CD4-positive, alpha-beta T cell (primary cell): ENCODE data around the gene ZIC2. TPM values are rescaled to one million over a fixed set of nuclear protein-coding genes. Genes with fewer than 3 reads are reported as not detected.

Experiments
- ATAC-seq: fragments of 200-7000 bp; cut with Tn5 transposase; one replicate; pipeline ENCODE4 v1.10.0; 2022; ENCODE audit warnings: mild to moderate bottlenecking; ENCODE audit not compliant: poor library complexity
- CTCF ChIA-PET: fragments of 350-600 bp; sonication (Branson Sonifier 250); formaldehyde crosslinking; loops from one replicate; lab custom pipeline; 2021; ENCODE audit warnings: antibody characterized with exemption, inconsistent platforms; lab: Charles Lee
- POLR2A ChIA-PET: fragments of 350-600 bp; sonication (Branson Sonifier 250); formaldehyde crosslinking; loops from one replicate; lab custom pipeline; 2021; ENCODE audit warnings: antibody characterized with exemption, inconsistent platforms; lab: Charles Lee
- DNase-seq, 14 experiments: peaks; one replicate each; pipeline ENCODE4 v3.0.0-alpha.2; 2013 to 2020; ENCODE audit warnings: mixed read lengths in 2 of 14
- H3K27ac ChIP-seq, 2 donors: one replicate each; pipeline versions ENCODE4 v1.5.1 to v1.7.0; 2013; ENCODE audit warnings: low read length in 2 of 2, low read depth in 1 of 2, mild to moderate bottlenecking in 1 of 2
- H3K27me3 ChIP-seq, 2 experiments: 1 replicate in 1 of 2; 2 replicates in 1 of 2; pipeline versions ENCODE4 v1.6.1 to v1.7.0; 2013; ENCODE audit warnings: low read length in 2 of 2, control low read depth in 1 of 2, mild to moderate bottlenecking in 1 of 2, moderate library complexity in 1 of 2; ENCODE audit not compliant: insufficient read depth in 2 of 2, control insufficient read depth in 1 of 2
- H3K36me3 ChIP-seq: one replicate; pipeline ENCODE4 v1.6.1; 2013; ENCODE audit warnings: low read length, control low read depth; ENCODE audit not compliant: insufficient read depth
- H3K4me1 ChIP-seq: one replicate; pipeline ENCODE4 v1.6.1; 2013; ENCODE audit warnings: low read length, control low read depth; ENCODE audit not compliant: insufficient read depth
- H3K4me3 ChIP-seq: one replicate; pipeline ENCODE4 v1.5.1; 2013; ENCODE audit warnings: mild to moderate bottlenecking, low read length, moderate library complexity
- H3K9me3 ChIP-seq, 2 experiments: 1 replicate in 1 of 2; 2 replicates in 1 of 2; pipeline versions ENCODE4 v1.6.1 to v1.7.0; 2013; ENCODE audit warnings: low read length in 2 of 2, mild to moderate bottlenecking in 2 of 2, control low read depth in 1 of 2, moderate library complexity in 1 of 2; ENCODE audit not compliant: control insufficient read depth in 1 of 2, insufficient read depth in 1 of 2
- H3K27ac Mint-ChIP-seq: one replicate; pipeline ENCODE4 v1.8.0; 2020; ENCODE audit warnings: mixed read lengths
- H3K27me3 Mint-ChIP-seq: one replicate; pipeline ENCODE4 v1.8.0; 2021; ENCODE audit warnings: mixed read lengths
- H3K36me3 Mint-ChIP-seq: one replicate; pipeline ENCODE4 v1.8.0; 2021; ENCODE audit warnings: low read depth, mixed read lengths
- H3K4me1 Mint-ChIP-seq: one replicate; pipeline ENCODE4 v1.8.0; 2021; ENCODE audit warnings: low read depth, mixed read lengths
- H3K4me3 Mint-ChIP-seq: one replicate; pipeline ENCODE4 v1.8.0; 2020; ENCODE audit warnings: mild to moderate bottlenecking, mixed read lengths
- H3K9me3 Mint-ChIP-seq: one replicate; pipeline ENCODE4 v1.8.0; 2020; ENCODE audit warnings: mixed read lengths
- intact Hi-C, 2 experiments: fragments of 100-400 bp; cut with DNase I in 1 of 2; cut with micrococcal nuclease in 1 of 2; formaldehyde crosslinking; loops; one replicate each; pipeline versions ENCODE4 v1.15.1 to v1.9.0; 2023 to 2025; cut with DNase I, micrococcal nuclease
- total RNA-seq, 174 experiments: library from RNA in 2 of 174; stranded (reverse) in 2 of 174; gene quantifications; one replicate each; pipeline ENCODE4 v1.2.3 and lab custom pipeline; 2021 to 2026
- TF ChIP-seq, protein P1 (sequence below): fragments of 200-600 bp; IDR thresholded peaks from one replicate; pipeline ENCODE4 v1.8.0; 2022; ENCODE audit warnings: antibody characterized with exemption, mild to moderate bottlenecking

The ZIC2 gene
- total RNA-seq, 2 experiments from 2014 or later = not detected

- TF ChIP-seq, protein P1, sequence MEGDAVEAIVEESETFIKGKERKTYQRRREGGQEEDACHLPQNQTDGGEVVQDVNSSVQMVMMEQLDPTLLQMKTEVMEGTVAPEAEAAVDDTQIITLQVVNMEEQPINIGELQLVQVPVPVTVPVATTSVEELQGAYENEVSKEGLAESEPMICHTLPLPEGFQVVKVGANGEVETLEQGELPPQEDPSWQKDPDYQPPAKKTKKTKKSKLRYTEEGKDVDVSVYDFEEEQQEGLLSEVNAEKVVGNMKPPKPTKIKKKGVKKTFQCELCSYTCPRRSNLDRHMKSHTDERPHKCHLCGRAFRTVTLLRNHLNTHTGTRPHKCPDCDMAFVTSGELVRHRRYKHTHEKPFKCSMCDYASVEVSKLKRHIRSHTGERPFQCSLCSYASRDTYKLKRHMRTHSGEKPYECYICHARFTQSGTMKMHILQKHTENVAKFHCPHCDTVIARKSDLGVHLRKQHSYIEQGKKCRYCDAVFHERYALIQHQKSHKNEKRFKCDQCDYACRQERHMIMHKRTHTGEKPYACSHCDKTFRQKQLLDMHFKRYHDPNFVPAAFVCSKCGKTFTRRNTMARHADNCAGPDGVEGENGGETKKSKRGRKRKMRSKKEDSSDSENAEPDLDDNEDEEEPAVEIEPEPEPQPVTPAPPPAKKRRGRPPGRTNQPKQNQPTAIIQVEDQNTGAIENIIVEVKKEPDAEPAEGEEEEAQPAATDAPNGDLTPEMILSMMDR = no peak
- Mint-ChIP-seq H3K9me3 (peaks cover 8% of the 10 kb centered on the region), H3K27ac (no peak overlapping the region), H3K27me3 (peaks cover 99% of the 10 kb centered on the region), H3K4me1 (peaks cover 35% of the 10 kb centered on the region), H3K36me3 (peaks cover 4% of the 10 kb centered on the region), H3K4me3 (peak overlapping the region; percentile 42)
- H3K9me3 ChIP-seq = peaks cover 17 to 57% of the 10 kb centered on the region in 2 experiments
- DNase-seq (peak in 1 of 14 experiments; percentile 22), ATAC-seq (peak; percentile 13)
- H3K4me3 ChIP-seq = no peak overlapping the region
- ChIA-PET POLR2A (interaction anchor here (1.0 to 1.2 kb wide), 3 partner anchors 17 to 34 kb away, joined by 3 read pairs; no protein-coding TSS in a partner anchor), CTCF (no interaction called here)
- peaks cover 39% of the 10 kb centered on the region for H3K4me1 ChIP-seq
- intact Hi-C loops = loop anchor here in 1 of 2 experiments (10.0 kb wide), 1 partner anchor 496 kb away; no protein-coding TSS in a partner anchor
- H3K27me3 ChIP-seq = peaks cover 83 to 99% of the 10 kb centered on the region in 2 experiments
- H3K36me3 ChIP-seq = no peaks in the 10 kb centered on the region
- H3K27ac ChIP-seq = no peak overlapping the region
These were observed 8.8 kb downstream of the ZIC2 start for GRCh38 chr13:99990126-99990977.

DNA sequence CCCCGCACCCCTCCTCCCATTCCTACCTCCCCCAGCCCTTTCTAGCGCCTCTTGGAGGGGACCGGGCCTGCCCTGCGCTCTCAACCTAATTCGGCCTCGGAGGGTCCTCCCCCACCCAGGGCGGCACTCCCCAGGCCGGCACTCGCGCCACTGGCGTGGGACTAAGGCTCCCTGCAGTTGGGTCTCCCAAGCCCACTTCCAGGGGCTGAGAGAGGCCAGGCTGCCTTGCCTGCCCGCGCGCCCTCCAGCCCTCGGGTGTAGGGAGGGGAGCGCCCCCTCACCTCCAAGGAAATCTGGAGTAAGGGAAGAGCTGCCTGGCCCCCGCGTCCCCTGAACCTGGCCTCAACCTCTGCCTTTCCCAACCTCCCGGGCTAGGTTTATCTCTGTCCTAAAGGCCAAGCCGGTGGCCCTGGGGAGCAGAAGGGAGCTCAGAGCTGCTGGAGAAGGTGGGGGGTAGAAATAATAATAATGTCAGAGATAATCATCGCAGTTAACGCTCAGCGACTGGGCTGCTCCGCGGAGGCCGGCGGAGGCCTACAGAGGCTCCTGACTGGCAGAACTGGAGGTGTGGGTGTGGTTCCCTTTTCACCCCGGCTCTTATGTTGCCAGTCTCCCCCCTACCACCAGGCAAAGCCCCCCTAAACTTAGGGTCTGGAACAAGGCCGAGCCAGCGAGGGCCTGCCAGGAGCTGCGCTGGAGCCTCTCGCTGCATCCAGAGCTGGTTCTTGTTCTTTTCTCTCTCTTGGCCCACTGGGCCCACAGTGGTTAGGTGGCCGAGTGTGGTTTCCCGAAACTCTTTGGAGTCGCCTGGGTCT lies 9.6 kb downstream of the ZIC2 start:
- Histone ChIP-seq H3K36me3 (no peaks in the 10 kb centered on the region), H3K4me1 (peaks cover 42% of the 10 kb centered on the region), H3K4me3 (no peak overlapping the region), H3K27ac (no peak overlapping the region), H3K27me3 (peaks cover 82 to 100% of the 10 kb centered on the region in 2 experiments), H3K9me3 (peaks cover 25 to 57% of the 10 kb centered on the region in 2 experiments)
- POLR2A ChIA-PET = interaction anchor here (0.6 to 2.6 kb wide), 5 partner anchors 8 to 50 kb away, joined by 3 to 7 read pairs (median 3); no protein-coding TSS in a partner anchor
- DNase-seq = peak in 1 of 14 experiments; percentile 7
- ATAC-seq = no peak
- H3K27me3 Mint-ChIP-seq = peaks cover 100% of the 10 kb centered on the region
- H3K4me1 Mint-ChIP-seq = peaks cover 35% of the 10 kb centered on the region
- H3K4me3 Mint-ChIP-seq = no peak overlapping the region
- peaks cover 9% of the 10 kb centered on the region for H3K9me3 Mint-ChIP-seq
- H3K36me3 Mint-ChIP-seq = peaks cover 4% of the 10 kb centered on the region
- no peak overlapping the region for H3K27ac Mint-ChIP-seq
- intact Hi-C loops = loop anchor here in 1 of 2 experiments (10.0 kb wide), 1 partner anchor 496 kb away; no protein-coding TSS in a partner anchor
- TF ChIP-seq, protein P1 = no peak
- CTCF ChIA-PET = interaction anchor here (1.0 kb wide), 1 partner anchor 17 kb away, joined by 5 read pairs; no protein-coding TSS in a partner anchor
